GM12878 (cell line): ENCODE results near the gene FASTK. TPM values are rescaled to one million over a fixed set of nuclear protein-coding genes. Genes with fewer than 3 reads are reported as not detected.

Experiments used
- ATAC-seq: fragments of 200-7000 bp; cut with Tn5 transposase; 3 replicates; pipeline ENCODE4 v1.9.1; 2020; ENCODE audit warnings: mild to moderate bottlenecking, moderate library complexity
- BruUV-seq: library from RNA; stranded (reverse); fragments of 400-500 nt; replicated peaks from 2 replicates; lab custom pipeline; 2021; lab: Mats Ljungman, UMichigan
- CTCF ChIA-PET: fragments of 300-600 bp; sonication (Branson Sonifier 250); formaldehyde crosslinking; extraction: SDS; loops from one replicate; lab custom pipeline; 2021; ENCODE audit warnings: inconsistent platforms; lab: Yijun Ruan, JAX
- POLR2A ChIA-PET: fragments of 350-600 bp; formaldehyde crosslinking; extraction: SDS; loops from one replicate; lab custom pipeline; 2021; ENCODE audit warnings: inconsistent platforms; lab: Charles Lee
- RAD21 ChIA-PET: fragments of 300-600 bp; sonication (Branson Sonifier 250); formaldehyde crosslinking; loops from one replicate; lab custom pipeline; 2023; ENCODE audit warnings: antibody characterized with exemption; ENCODE audit not compliant: unreplicated experiment; lab: Charles Lee
- SMC1A ChIA-PET: fragments of 300-600 bp; sonication (Branson Sonifier 250); formaldehyde crosslinking; loops from one replicate; lab custom pipeline; 2023; ENCODE audit not compliant: unreplicated experiment, uncharacterized antibody; lab: Charles Lee
- DNase-seq: peaks from one replicate; pipeline ENCODE4 v3.0.0-alpha.2; 2011; ENCODE audit warnings: low read depth, low spot score
- FAIRE-seq: peaks from 3 replicates; lab custom pipeline; 2011; peaks lifted over from hg19 to GRCh38; lab: Jason Lieb, UNC
- H2AFZ ChIP-seq: 2 replicates; pipeline ENCODE4 v1.6.0; 2011; ENCODE audit warnings: low read depth, low read length, control low read depth; ENCODE audit not compliant: control insufficient read depth
- H3K27ac ChIP-seq: 2 replicates; pipeline ENCODE4 v1.5.1; 2011; ENCODE audit warnings: control low read depth; ENCODE audit not compliant: control insufficient read depth, insufficient read depth
- H3K27me3 ChIP-seq, 2 experiments: replicated peaks in 1 of 2; 2 replicates each; pipeline versions ENCODE4 v1.6.0 to v1.6.1; 2011; ENCODE audit warnings: low read length in 1 of 2; ENCODE audit not compliant: control insufficient read depth in 2 of 2, insufficient read depth in 2 of 2
- H3K36me3 ChIP-seq, 2 experiments: 2 replicates each; pipeline ENCODE4 v1.5.1; 2011; ENCODE audit warnings: low read length in 1 of 2; ENCODE audit not compliant: control insufficient read depth in 2 of 2, insufficient read depth in 2 of 2
- H3K4me1 ChIP-seq: 2 replicates; pipeline ENCODE4 v1.6.1; 2011; ENCODE audit warnings: mild to moderate bottlenecking, low read length, moderate library complexity, mixed read lengths; ENCODE audit not compliant: control insufficient read depth, insufficient read depth
- H3K4me2 ChIP-seq: 2 replicates; pipeline ENCODE4 v1.6.0; 2011; ENCODE audit warnings: control low read depth; ENCODE audit not compliant: control insufficient read depth, insufficient read depth
- H3K4me3 ChIP-seq: fragments of 200-600 bp; sonication (generic); 2 replicates; pipeline ENCODE4 v1.5.1; 2016
- H3K79me2 ChIP-seq: 2 replicates; pipeline ENCODE4 v1.6.0; 2011; ENCODE audit warnings: low read length; ENCODE audit not compliant: control insufficient read depth, insufficient read depth
- H3K9ac ChIP-seq: 2 replicates; pipeline ENCODE4 v1.8.0; 2011; ENCODE audit warnings: low read length, control low read depth, mixed read lengths; ENCODE audit not compliant: control insufficient read depth, insufficient read depth
- H3K9me3 ChIP-seq: replicated peaks from 3 replicates; pipeline ENCODE4 v1.5.1; 2011; ENCODE audit warnings: mild to moderate bottlenecking, low read length; ENCODE audit not compliant: control insufficient read depth, insufficient read depth
- H4K20me1 ChIP-seq: 2 replicates; pipeline ENCODE4 v1.6.0; 2011; ENCODE audit not compliant: control insufficient read depth, insufficient read depth
- CBFB ChIP-seq: IDR thresholded peaks from 2 replicates; pipeline ENCODE4 v1.6.1; 2016; ENCODE audit warnings: antibody characterized with exemption, low read depth
- ESRRA ChIP-seq: IDR thresholded peaks from 2 replicates; pipeline ENCODE4 v1.6.1; 2012; ENCODE audit warnings: mild to moderate bottlenecking, low read length, improper control_type of control experiment
- GATAD2B ChIP-seq: fragments of 450-650 bp; conservative IDR thresholded peaks from 2 replicates; pipeline ENCODE4 v1.6.1; 2017; ENCODE audit warnings: low read depth, mild to moderate bottlenecking, moderate library complexity
- HDAC2 ChIP-seq: fragments of 200-600 bp; sonication (generic); IDR thresholded peaks from 2 replicates; pipeline ENCODE4 v1.6.1; 2017
- KDM1A ChIP-seq: fragments of 200-600 bp; sonication (generic); IDR thresholded peaks from 2 replicates; pipeline ENCODE4 v1.6.1; 2016; ENCODE audit warnings: borderline replicate concordance
- MEF2A ChIP-seq: IDR thresholded peaks from 2 replicates; pipeline ENCODE4 v1.6.1; 2011; ENCODE audit warnings: low read depth, mild to moderate bottlenecking, low read length, moderate library complexity; ENCODE audit not compliant: insufficient read depth
- MTA2 ChIP-seq: fragments of 450-650 bp; IDR thresholded peaks from 2 replicates; pipeline ENCODE4 v1.6.1; 2016; ENCODE audit warnings: low read depth, mild to moderate bottlenecking, moderate library complexity
- NRF1 ChIP-seq: conservative IDR thresholded peaks from 2 replicates; pipeline ENCODE4 v1.6.1; 2011; ENCODE audit warnings: mild to moderate bottlenecking, low read depth, low read length, improper control_type of control experiment
- TAF1 ChIP-seq: IDR thresholded peaks from 2 replicates; pipeline ENCODE4 v1.6.1; 2011; ENCODE audit warnings: mild to moderate bottlenecking, low read depth, low read length, borderline replicate concordance
- ZBTB33 ChIP-seq: fragments of 450-650 bp; IDR thresholded peaks from 2 replicates; pipeline ENCODE4 v1.6.1; 2017; ENCODE audit warnings: mild to moderate bottlenecking
- ZNF207 ChIP-seq: fragments of 450-650 bp; IDR thresholded peaks from 2 replicates; pipeline ENCODE4 v1.6.1; 2014; ENCODE audit warnings: antibody characterized with exemption, mild to moderate bottlenecking, borderline replicate concordance
- WGBS: methylation state at CpG from one replicate; pipeline ENCODE4 v1.1.6; 2016; ENCODE audit warnings: low lambda C conversion rate; ENCODE audit not compliant: insufficient replicate concordance, insufficient coverage; ENCODE audit errors: missing lambda C conversion rate; 5-methylcytosine and 5-hydroxymethylcytosine counted together
- in situ Hi-C: fragments of 300-500 bp; cut with MboI; formaldehyde crosslinking; loops from 9 replicates; pipeline ENCODE4 v1.14.3; 2018; ENCODE audit warnings: mixed read lengths
- intact Hi-C: fragments of 100-400 bp; cut with micrococcal nuclease; formaldehyde crosslinking; loops from one replicate; pipeline ENCODE4 v1.14.2; 2022; ENCODE audit not compliant: unreplicated experiment
- polyA plus RNA-seq, 11 experiments: library from polyadenylated mRNA; depleted of rRNA in 4 of 11; unstranded in 6 of 11; stranded (reverse) in 5 of 11; fragments of >200 nt; fragmentation: Nextera tagmentation in 4 of 11; fragmentation: Illumina TruSeq in 1 of 11; extraction: Ambion mirVana in 4 of 11; extraction: Trizol in 1 of 11; gene quantifications; 1 replicate in 1 of 11; 2 replicates in 10 of 11; pipeline versions ENCODE4 v1.2.1 to v1.2.3, GENCODE V29; 2011 to 2016; ENCODE audit warnings: inconsistent platforms in 2 of 11, missing spikeins in 2 of 11, low read depth in 1 of 11
- total RNA-seq, 4 experiments: library from RNA; depleted of rRNA in 3 of 4; stranded (reverse); fragments of >200 nt in 3 of 4; fragmentation: Illumina TruSeq in 1 of 4; extraction: Trizol in 1 of 4; gene quantifications; 2 replicates each; pipeline versions ENCODE4 v1.2.1 to v1.2.3, GENCODE V29; 2013 to 2021
- TF ChIP-seq, protein P1 (sequence below): fragments of 450-650 bp; IDR thresholded peaks from 2 replicates; pipeline ENCODE4 v1.6.1; 2016; ENCODE audit warnings: mild to moderate bottlenecking
- TF ChIP-seq, protein P2 (sequence below): IDR thresholded peaks from 2 replicates; pipeline ENCODE4 v1.6.1; 2012; ENCODE audit warnings: low read length, inconsistent platforms

Gene FASTK
- total and polyA plus RNA-seq, 10 of the 15 experiments (the other 5 are each of a cell fraction or from before 2014, with no cell fraction given), result 0.19 to 102 (median 54.5) TPM

GRCh38 chr7:151093748-151094147, 13.1 kb upstream of the FASTK start:
- intact Hi-C loops, result no loop called here
- H3K79me2 ChIP-seq, result peaks cover 57% of the 10 kb centered on the region
- SMC1A ChIA-PET, result no interaction called here

More at GRCh38 chr7:151093748-151094147, 13.1 kb upstream of the FASTK start:
- Histone ChIP-seq H3K9ac (no peak overlapping the region), H2AFZ (no peak overlapping the region), H3K27me3 (no peaks in the 10 kb centered on the region), H3K4me3 (no peak overlapping the region), H3K27ac (no peak overlapping the region), H3K4me2 (no peak overlapping the region)
- FAIRE-seq, result no peak
- no peak for DNase-seq
- WGBS, result 99% methylated on average over 6 of the region's 6 CpGs
- ATAC-seq, result no peak
- POLR2A ChIA-PET, result no interaction called here
- in situ Hi-C loops, result no loop called here
- no peak for TF ChIP-seq ZBTB33
- TF ChIP-seq KDM1A, result no peak
- no peak for TF ChIP-seq HDAC2
- TF ChIP-seq MEF2A, result no peak
- no peak for TF ChIP-seq ESRRA
- no peak for TF ChIP-seq GATAD2B
- TF ChIP-seq NRF1, result no peak
- TF ChIP-seq, protein P1, sequence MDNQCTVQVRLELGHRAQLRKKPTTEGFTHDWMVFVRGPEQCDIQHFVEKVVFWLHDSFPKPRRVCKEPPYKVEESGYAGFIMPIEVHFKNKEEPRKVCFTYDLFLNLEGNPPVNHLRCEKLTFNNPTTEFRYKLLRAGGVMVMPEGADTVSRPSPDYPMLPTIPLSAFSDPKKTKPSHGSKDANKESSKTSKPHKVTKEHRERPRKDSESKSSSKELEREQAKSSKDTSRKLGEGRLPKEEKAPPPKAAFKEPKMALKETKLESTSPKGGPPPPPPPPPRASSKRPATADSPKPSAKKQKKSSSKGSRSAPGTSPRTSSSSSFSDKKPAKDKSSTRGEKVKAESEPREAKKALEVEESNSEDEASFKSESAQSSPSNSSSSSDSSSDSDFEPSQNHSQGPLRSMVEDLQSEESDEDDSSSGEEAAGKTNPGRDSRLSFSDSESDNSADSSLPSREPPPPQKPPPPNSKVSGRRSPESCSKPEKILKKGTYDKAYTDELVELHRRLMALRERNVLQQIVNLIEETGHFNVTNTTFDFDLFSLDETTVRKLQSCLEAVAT, result no peak
- no peak for TF ChIP-seq ZNF207
- TF ChIP-seq MTA2, result no peak
- no peak for TF ChIP-seq TAF1
- TF ChIP-seq CBFB, result no peak
- TF ChIP-seq, protein P2, sequence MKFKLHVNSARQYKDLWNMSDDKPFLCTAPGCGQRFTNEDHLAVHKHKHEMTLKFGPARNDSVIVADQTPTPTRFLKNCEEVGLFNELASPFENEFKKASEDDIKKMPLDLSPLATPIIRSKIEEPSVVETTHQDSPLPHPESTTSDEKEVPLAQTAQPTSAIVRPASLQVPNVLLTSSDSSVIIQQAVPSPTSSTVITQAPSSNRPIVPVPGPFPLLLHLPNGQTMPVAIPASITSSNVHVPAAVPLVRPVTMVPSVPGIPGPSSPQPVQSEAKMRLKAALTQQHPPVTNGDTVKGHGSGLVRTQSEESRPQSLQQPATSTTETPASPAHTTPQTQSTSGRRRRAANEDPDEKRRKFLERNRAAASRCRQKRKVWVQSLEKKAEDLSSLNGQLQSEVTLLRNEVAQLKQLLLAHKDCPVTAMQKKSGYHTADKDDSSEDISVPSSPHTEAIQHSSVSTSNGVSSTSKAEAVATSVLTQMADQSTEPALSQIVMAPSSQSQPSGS, result no peak
- TF ChIP-seq, all 136 proteins: peak for 0
- H3K9me3 ChIP-seq, result no peaks in the 10 kb centered on the region
- ChIA-PET RAD21 (interaction anchor here (1.0 kb wide), 1 partner anchor 15 kb away, joined by 3 read pairs; no protein-coding TSS in a partner anchor), CTCF (interaction anchor here (3.4 kb wide), 1 partner anchor 16 kb away, joined by 19 read pairs; no protein-coding TSS in a partner anchor)
- peaks cover 7% of the 10 kb centered on the region for H3K4me1 ChIP-seq
- peaks cover 0 to 5% of the 10 kb centered on the region in 2 experiments; a peak in 2 of 4 replicates for H3K36me3 ChIP-seq
- no peaks in the 10 kb centered on the region; the same call in 1 of the 2 replicates for H4K20me1 ChIP-seq
- no TSS peak for BruUV-seq
